Putamen (tissue), 1 donor: ENCODE measurements around the gene DNAJC6.
A peak's percentile ranks its signal among the peaks of the same experiment; 100 is the strongest.
"Not testable (repeated sequence)": the region's sequence is repeated elsewhere in the genome, so short reads cannot be mapped to it uniquely, and the experiment has no call there.

Experiments used
- DNase-seq: peaks from one replicate; pipeline ENCODE4 v3.0.0-alpha.2; 2016; ENCODE audit warnings: low spot score

The DNAJC6 gene

GRCh38 chr1:65309304-65310077 lies at the start of gene DNAJC6:
Gene DNAJC6 (plus strand): TSS chr1:65309543. CDS start chr1:65309746, 203 bp downstream.
- peak; percentile 69 for DNase-seq

- no peak for DNase-seq
These were observed 49.5 kb upstream of the DNAJC6 start for GRCh38 chr1:65259816-65260215.

- peak; percentile 84 for DNase-seq
These were observed 48.4 kb upstream of the DNAJC6 start for GRCh38 chr1:65260851-65261473.

GRCh38 chr1:65263286-65263685 lies 46.1 kb upstream of the DNAJC6 start:
- no peak for DNase-seq

GRCh38 chr1:65264197-65264929 lies 45.0 kb upstream of the DNAJC6 start:
- DNase-seq: peak; percentile 79

GRCh38 chr1:65265296-65265650 lies 44.1 kb upstream of the DNAJC6 start:
- DNase-seq: no peak

GRCh38 chr1:65265651-65266351 lies 43.5 kb upstream of the DNAJC6 start:
- peak; percentile 77 for DNase-seq

GRCh38 chr1:65266476-65266875 lies 42.9 kb upstream of the DNAJC6 start:
- no peak for DNase-seq

- DNase-seq: no peak
These were observed 42.1 kb upstream of the DNAJC6 start for GRCh38 chr1:65267271-65267670.

- DNase-seq: no peak
These were observed 41.7 kb upstream of the DNAJC6 start for GRCh38 chr1:65267683-65268082.

GRCh38 chr1:65269612-65270011 lies 39.7 kb upstream of the DNAJC6 start:
- DNase-seq: no peak

GRCh38 chr1:65276197-65276939 lies 33.0 kb upstream of the DNAJC6 start:
- no peak for DNase-seq

GRCh38 chr1:65277605-65278347 lies 31.6 kb upstream of the DNAJC6 start:
- DNase-seq: no peak

GRCh38 chr1:65278376-65279069 lies 30.8 kb upstream of the DNAJC6 start:
- no peak for DNase-seq

- DNase-seq: no peak
These were observed 30.1 kb upstream of the DNAJC6 start for GRCh38 chr1:65279070-65279779.

- no peak for DNase-seq
These were observed 27.5 kb upstream of the DNAJC6 start for GRCh38 chr1:65281846-65282245.

GRCh38 chr1:65284229-65284628 lies 25.1 kb upstream of the DNAJC6 start:
- DNase-seq: no peak

GRCh38 chr1:65289449-65289848 lies 19.9 kb upstream of the DNAJC6 start:
- no peak for DNase-seq

GRCh38 chr1:65291818-65292217 lies 17.5 kb upstream of the DNAJC6 start:
- not testable (repeated sequence) for DNase-seq
